Measurements from ENCODE around the gene CRAMP1. TPM values are rescaled to one million over a fixed set of nuclear protein-coding genes. Genes with fewer than 3 reads are reported as not detected.

The CRAMP1 gene
- total RNA-seq, 4 donors from 2014 or later: 2.6 to 25.5 (median 8.6) TPM

GRCh38 chr16:1656808-1657617, 44.9 kb downstream of the CRAMP1 start:
- intact Hi-C loops (cut with DNase I; ENCODE audit: low total_unique reads): no loop called here

GRCh38 chr16:1657841-1658240, 45.7 kb downstream of the CRAMP1 start:
- Histone ChIP-seq H3K36me3 (no peaks in the 10 kb centered on the region), H3K27me3 (no peaks in the 10 kb centered on the region), H3K4me3 (no peak overlapping the region), H3K9me3 (no peaks in the 10 kb centered on the region), H3K27ac (no peak overlapping the region), H3K4me1 (no peaks in the 10 kb centered on the region)
- no peak for DNase-seq
- TF ChIP-seq, protein P1, sequence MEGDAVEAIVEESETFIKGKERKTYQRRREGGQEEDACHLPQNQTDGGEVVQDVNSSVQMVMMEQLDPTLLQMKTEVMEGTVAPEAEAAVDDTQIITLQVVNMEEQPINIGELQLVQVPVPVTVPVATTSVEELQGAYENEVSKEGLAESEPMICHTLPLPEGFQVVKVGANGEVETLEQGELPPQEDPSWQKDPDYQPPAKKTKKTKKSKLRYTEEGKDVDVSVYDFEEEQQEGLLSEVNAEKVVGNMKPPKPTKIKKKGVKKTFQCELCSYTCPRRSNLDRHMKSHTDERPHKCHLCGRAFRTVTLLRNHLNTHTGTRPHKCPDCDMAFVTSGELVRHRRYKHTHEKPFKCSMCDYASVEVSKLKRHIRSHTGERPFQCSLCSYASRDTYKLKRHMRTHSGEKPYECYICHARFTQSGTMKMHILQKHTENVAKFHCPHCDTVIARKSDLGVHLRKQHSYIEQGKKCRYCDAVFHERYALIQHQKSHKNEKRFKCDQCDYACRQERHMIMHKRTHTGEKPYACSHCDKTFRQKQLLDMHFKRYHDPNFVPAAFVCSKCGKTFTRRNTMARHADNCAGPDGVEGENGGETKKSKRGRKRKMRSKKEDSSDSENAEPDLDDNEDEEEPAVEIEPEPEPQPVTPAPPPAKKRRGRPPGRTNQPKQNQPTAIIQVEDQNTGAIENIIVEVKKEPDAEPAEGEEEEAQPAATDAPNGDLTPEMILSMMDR (IDR thresholded peaks at IDR 0.05): no peak
- TF ChIP-seq POLR2A (IDR thresholded peaks at IDR 0.05): no peak
- intact Hi-C loops (cut with DNase I; ENCODE audit: low total_unique reads): no loop called here

More at GRCh38 chr16:1656808-1657617, 44.9 kb downstream of the CRAMP1 start:
- TF ChIP-seq POLR2A (IDR thresholded peaks at IDR 0.05): no peak
- TF ChIP-seq, protein P1 (IDR thresholded peaks at IDR 0.05): no peak
- no peaks in the 10 kb centered on the region for H3K36me3 ChIP-seq
- H3K9me3 ChIP-seq: no peaks in the 10 kb centered on the region
- no peaks in the 10 kb centered on the region for H3K4me1 ChIP-seq
- H3K4me3 ChIP-seq: no peak overlapping the region
- H3K27me3 ChIP-seq: no peaks in the 10 kb centered on the region
- DNase-seq: no peak
- no peak overlapping the region for H3K27ac ChIP-seq

DNA sequence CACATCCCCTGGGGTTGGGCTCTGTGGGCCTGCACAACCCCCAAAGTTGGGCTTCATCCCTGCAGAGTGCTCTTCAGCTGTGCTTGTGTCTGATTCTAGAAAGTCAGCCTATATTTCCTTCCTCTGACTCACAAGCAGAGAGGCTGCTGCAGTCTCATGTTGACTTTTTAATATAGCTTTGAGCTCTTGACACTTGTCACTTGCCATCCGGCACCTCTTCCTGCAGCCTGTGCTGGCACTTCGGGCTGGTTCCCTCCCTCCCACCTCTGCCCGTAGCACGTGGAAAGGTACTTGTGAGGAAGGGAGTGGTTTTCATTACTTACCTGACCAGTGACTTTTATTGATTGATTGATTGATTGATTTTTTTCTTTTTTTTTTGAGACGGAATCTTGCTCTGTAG, 46.9 kb downstream of the CRAMP1 start:
- no peaks in the 10 kb centered on the region for H3K4me1 ChIP-seq
- no peak for TF ChIP-seq POLR2A (IDR thresholded peaks at IDR 0.05)
- TF ChIP-seq, protein P1 (IDR thresholded peaks at IDR 0.05): no peak
- no peaks in the 10 kb centered on the region for H3K9me3 ChIP-seq
- DNase-seq: no peak
- no peak overlapping the region for H3K27ac ChIP-seq
- no peaks in the 10 kb centered on the region for H3K36me3 ChIP-seq
- no peak overlapping the region for H3K4me3 ChIP-seq
- H3K27me3 ChIP-seq: no peaks in the 10 kb centered on the region
- intact Hi-C loops (cut with DNase I; ENCODE audit: low total_unique reads): no loop called here

GRCh38 chr16:1661826-1662225, 49.7 kb downstream of the CRAMP1 start:
- Histone ChIP-seq H3K27me3 (no peaks in the 10 kb centered on the region), H3K27ac (no peak overlapping the region), H3K4me3 (no peak overlapping the region), H3K36me3 (no peaks in the 10 kb centered on the region), H3K9me3 (no peaks in the 10 kb centered on the region), H3K4me1 (no peaks in the 10 kb centered on the region)
- DNase-seq: no peak
- intact Hi-C loops (cut with DNase I; ENCODE audit: low total_unique reads): no loop called here
- TF ChIP-seq, protein P1 (IDR thresholded peaks at IDR 0.05): no peak
- TF ChIP-seq POLR2A (IDR thresholded peaks at IDR 0.05): no peak

- intact Hi-C loops (cut with DNase I; ENCODE audit: low total_unique reads): no loop called here
- H3K9me3 ChIP-seq: no peaks in the 10 kb centered on the region
- no peaks in the 10 kb centered on the region for H3K4me1 ChIP-seq
- DNase-seq: no peak
- no peaks in the 10 kb centered on the region for H3K36me3 ChIP-seq
- no peaks in the 10 kb centered on the region for H3K27me3 ChIP-seq
- TF ChIP-seq POLR2A (IDR thresholded peaks at IDR 0.05): no peak
- TF ChIP-seq, protein P1 (IDR thresholded peaks at IDR 0.05): no peak
- H3K27ac ChIP-seq: no peak overlapping the region
- H3K4me3 ChIP-seq: no peak overlapping the region
Observed at GRCh38 chr16:1662543-1662942, 50.4 kb downstream of the CRAMP1 start.
